HTR-8/SVneo (cell line): ENCODE data around the gene IHH.

Experiments
- DNase-seq: peaks from one replicate; pipeline ENCODE4 v3.0.0; 2011; ENCODE audit warnings: low spot score, mixed read lengths; ENCODE audit not compliant: insufficient read length
- FAIRE-seq: peaks from 2 replicates; lab custom pipeline; 2011; peaks lifted over from hg19 to GRCh38; lab: Jason Lieb, UNC

The IHH gene

GRCh38 chr2:219078126-219078525 lies 17.4 kb upstream of the IHH start:
- DNase-seq (no peak), FAIRE-seq (no peak)

DNA sequence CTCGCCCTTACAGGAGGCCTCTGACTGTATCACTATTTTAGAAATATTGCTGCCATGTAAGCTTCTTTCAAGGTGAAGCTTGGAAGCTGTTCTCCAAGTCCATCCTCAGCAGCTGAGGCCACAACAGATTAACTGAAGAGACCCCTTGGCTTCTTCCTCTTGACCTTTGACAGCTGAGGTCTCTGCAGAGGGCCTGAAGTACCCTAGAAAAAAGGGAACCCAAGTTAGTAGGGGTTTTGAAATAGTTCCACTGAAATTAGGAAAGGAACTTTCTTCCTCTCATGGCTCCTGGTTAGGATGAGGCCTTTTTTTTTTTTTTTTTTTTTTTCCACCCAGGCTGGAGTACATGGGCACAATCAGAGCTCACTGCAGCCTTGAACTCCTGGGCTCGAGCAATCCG lies 15.5 kb upstream of the IHH start:
- DNase-seq = no peak
- no peak for FAIRE-seq

- FAIRE-seq (no peak), DNase-seq (peak; percentile 39)
Measured at GRCh38 chr2:219073413-219074129, 12.8 kb upstream of the IHH start.

GRCh38 chr2:219072741-219073250 lies 12.1 kb upstream of the IHH start:
- DNase-seq (no peak), FAIRE-seq (no peak)

DNA sequence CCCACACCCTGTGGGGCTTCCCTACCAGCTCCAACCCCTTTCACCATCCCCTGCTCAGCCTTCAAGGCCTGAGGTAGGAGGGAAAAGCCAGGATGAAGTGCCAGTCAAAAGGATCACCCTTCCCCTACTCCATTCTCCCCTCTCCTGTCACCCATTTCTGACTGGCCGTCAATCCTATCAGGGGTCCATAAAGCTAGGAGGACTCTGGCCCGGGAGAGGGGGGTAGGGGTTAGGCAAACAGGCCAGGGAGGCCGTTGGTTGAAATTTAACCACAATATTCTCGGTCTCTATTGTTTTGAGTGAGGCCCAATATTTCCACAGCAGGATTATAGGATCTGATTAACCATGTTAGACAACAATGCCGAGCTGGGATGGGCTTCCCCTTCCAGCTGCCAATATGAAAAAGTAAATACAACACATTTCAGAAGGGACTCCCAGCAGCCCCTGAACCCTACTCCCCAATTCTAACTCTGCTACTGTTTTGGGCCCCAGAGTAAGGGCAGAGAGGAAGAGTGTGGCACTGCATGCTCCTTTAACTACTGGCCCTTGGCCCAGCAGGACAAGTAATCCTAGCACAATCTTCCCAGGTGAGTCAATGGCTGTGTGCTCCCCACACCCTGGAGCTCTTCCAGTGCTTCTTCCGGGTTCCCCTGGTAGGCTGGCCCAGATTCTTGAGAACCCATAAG lies 10.6 kb upstream of the IHH start:
- DNase-seq = no peak
- FAIRE-seq = no peak

DNA sequence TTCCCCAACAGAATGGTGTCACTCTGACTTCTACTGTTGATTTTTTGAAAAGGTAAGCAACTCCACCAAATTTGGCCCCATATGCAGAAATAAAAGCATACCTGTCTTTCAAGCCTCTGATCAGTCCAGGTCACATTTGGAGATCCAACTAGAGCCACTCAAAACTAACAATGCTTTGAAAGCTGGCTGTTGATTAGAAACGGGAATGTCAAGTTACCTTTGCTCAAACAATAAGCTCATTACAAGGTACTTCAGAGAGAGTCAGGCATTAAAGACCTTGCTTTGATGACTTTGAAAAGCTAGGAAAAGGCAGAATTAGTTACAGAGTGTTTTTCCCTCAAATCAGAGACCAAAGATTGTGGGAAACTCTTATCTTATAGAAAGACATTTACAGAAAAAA lies 4.8 kb upstream of the IHH start:
- no peak for FAIRE-seq
- DNase-seq = no peak

DNA sequence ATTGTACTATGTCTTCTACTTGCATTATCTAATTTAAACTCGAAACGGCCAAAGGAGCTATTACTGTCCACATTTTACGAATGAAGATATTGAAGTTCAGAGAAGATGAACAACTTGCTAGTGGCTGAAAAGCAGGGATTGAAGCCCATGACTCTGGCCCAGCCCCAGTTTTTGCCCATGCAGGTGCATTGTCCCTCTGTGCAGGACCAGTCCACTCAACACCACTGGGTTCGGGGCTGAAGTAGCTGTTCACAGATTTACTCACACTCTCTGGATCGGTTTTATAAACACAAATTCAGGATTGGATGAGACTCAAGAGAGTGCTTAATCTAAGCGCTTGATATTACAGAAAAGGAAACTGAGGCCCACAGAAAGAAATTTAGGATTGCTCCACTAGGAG lies 1.4 kb upstream of the IHH start:
- no peak for DNase-seq
- no peak for FAIRE-seq

DNA sequence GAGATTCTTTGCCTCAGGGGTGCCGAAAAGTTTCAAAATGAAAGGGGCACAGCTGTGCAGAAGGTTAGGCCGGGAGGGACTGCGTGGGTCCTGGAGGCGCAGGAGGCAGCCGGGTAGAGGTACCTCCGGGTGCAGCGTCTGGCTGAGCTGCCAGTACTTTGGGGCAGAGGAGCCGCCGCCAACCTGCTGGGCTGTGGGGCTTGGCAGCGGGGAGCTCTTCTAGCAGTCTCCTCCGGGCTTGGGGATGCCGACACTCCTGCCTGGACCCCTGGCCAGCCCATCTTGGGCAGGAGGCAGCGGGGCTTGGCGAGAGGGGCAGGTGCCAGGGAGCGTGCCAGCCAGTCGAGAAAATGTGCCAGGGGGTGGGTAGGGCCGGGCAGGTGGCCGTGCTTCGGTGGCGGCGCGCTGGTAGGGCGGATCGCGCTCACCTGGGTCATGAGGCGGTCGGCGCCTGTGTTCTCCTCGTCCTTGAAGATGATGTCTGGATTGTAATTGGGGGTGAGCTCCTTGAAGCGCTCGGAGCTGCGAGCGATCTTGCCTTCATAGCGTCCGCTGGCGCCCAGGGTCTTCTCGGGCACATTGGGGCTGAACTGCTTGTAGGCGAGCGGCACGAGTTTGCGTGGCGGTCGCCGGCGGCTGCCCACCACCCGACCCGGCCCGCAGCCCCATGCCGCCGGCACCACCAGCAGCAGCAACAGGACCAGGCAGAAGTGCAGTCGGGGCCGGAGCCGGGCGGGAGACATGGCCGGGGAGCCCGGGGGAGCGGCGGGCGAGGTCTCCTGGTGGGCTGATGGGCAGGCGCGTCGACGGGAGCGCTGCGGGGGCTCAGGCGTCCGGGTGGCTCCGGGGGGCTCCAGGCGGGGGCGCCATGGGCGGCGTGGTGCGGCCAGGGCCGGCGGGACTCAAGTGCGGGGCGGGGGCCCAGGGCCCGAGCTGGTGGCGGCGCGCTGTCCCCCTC lies 717 bp downstream of the IHH start:
- FAIRE-seq (no peak), DNase-seq (no peak)

- no peak for FAIRE-seq
- no peak for DNase-seq
Measured at GRCh38 chr2:219059375-219059724, 1.4 kb downstream of the IHH start.

DNA sequence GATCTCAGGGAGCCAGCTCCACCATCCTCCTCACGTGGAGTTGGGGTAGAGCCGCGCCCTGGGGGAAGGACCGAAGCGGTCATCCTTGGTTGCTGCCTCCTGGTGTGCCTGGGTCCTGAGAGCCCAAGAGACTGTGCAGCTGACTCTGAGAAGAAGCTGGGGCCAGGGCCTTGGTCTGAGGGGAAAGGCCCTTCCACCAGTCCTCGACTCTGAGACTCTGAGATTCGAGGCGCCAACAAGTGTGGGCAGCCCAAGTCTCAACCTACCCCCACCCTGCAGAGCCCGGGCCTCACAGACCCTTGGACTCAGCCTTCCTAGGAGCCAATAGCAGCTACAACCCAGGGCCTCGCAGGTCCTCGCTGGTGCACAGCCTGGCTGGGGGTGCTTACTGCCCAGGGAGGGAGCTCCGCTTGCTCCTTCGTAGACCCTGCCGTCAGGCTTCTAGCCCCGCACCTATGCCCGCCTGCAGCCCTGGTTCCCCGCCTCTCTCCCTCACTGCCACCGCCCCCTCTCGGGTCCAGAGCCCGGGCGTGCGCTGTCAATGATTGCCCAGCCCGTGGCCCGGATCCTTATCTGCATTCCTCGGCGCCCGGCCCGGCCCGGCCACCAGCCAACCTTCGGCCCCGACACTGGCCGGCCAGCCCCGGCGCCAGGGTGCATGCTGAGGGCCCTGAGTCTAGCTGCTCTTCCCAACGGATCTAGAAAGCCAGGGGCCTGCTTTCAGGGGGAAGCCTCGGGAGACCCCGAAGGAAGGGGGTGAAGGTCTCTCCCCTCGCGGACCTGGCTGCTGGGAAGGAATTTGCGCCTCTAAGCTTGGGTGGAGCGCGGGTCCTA lies 2.0 kb downstream of the IHH start:
- DNase-seq (no peak), FAIRE-seq (no peak)

DNA sequence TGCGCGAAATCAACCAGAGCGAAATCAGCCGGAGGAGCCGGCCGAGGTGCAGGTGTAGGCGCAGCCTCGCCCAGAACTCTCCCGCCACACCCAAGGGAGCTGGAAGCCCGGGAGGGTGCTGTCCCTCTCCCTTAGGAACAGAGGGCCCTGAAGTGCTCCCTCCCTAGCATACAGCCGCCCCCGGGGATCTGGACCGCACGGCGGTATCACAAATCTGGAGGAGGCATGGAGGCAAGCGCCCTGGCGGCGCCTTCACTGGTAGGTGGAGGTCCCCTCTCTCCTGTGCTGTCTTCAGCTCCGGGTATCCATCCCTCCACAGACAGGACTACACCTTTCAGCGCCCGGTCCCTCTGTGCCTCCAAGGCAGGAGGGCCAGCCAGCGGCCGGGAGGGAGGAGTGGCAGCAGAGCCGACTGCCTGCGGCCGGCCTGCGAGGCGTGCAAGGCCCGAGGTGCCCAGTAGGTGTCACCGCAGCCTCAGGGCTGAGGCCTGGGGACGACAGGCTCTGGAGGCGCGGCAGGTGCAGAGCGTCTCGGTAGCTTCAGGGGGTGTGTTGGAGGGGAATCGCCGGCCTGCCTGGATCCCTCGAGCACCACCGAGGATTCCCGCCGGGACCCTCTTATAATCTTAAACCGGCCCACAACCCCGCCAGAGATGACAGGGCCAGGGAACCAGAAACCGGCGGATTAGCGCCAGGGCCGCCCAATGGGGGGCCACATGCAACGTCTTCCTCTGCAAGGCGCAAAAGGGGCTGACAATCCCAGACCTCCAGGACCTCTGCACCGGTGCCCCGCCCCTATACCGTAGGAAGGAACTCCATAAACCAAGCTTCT lies 2.8 kb downstream of the IHH start:
- DNase-seq (peak; percentile 57), FAIRE-seq (peak; percentile 92)

DNA sequence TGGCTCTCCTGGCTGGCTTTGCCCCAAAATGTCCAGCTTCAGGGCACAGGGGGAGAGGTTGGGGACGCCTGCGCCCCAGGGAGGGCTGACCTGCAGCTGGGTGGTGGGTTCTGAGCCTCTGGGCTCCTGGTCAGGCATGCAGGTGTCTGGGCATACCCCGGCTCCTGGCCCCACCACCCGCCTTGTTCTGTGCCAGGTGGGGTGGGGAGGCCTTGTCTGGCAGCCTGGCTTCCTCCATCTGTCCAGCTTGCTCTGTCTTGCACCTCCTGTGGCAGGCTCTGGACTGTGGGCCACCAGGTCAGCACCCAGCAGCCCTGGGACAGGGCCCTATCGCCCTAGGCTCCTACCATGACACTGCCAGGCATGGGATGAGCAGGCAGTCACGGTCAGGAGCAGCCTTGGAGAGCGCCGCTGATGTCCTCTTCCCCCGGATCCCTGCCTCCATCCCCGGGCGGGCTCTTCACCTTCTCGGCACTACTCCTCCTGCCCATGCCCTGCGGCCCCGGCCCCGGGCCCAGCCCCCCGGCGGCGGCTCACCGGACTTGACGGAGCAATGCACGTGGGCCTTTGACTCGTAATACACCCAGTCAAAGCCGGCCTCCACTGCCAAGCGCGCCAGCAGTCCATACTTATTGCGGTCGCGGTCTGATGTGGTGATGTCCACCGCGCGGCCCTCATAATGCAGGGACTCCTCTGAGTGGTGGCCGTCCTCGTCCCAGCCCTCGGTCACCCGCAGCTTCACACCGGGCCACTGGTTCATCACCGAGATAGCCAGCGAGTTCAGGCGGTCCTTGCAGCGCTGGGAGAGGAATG lies 3.6 kb downstream of the IHH start:
- DNase-seq (no peak), FAIRE-seq (no peak)

GRCh38 chr2:219056176-219056895 lies 4.4 kb downstream of the IHH start:
- FAIRE-seq (no peak), DNase-seq (no peak)

DNA sequence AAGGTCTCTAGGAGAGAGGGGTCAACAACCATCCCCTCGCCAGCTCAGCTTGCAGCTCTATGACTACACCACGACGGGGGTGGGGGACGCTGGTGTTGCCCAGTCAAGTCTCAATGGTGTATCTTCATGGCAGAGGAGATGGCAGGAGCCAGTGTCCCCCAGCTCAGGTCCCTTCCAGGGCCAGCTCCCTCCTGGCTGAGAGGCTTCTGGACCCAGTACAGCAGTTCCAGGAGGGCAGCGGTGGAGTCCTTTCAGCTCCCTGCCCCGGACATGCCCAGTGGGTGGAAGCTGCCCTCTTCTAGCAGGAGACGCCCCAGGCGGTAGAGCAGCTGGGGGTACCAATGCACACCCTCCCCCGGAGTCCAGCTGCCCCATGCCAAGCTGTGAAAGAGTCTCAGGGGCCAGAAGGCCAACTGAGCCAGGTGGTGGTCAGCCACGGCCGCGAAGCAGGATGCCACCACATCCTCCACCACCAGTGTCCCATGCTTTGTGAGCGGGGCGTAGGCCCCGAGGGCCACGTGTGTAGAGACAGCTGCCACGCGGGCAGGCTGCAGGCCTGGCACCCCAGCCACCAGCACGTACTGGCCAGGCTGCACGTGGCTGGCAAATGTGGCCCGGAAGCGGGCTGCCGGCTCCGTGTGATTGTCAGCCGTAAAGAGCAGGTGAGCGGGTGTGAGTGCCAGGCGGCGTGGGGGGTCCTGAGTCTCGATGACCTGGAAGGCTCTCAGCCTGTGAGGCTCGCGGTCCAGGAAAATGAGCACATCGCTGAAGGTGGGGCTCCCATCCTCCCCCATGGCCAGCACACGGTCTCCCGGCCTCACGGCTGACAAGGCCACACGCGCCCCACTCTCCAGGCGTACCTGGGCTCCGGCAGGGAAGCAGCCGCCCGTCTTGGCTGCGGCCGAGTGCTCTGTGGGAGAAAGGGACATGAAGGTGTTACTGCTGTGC lies 5.5 kb downstream of the IHH start:
- FAIRE-seq (no peak), DNase-seq (no peak)

- DNase-seq = no peak
- FAIRE-seq = no peak
Measured at GRCh38 chr2:219049282-219049681, 11.4 kb downstream of the IHH start.

GRCh38 chr2:219045937-219046550 lies 14.7 kb downstream of the IHH start:
- DNase-seq (peak; percentile 56), FAIRE-seq (no peak)
